GM19035 (cell line): ENCODE data around the gene FUT7.

Experiments
- ATAC-seq: cut with Tn5 transposase; IDR thresholded peaks from one replicate; pipeline ENCODE4 v1.9.1; 2021; ENCODE audit not compliant: unreplicated experiment

The FUT7 gene

GRCh38 chr9:137050570-137050969 is 18.7 kb upstream of the FUT7 start:
- ATAC-seq, result no peak

DNA sequence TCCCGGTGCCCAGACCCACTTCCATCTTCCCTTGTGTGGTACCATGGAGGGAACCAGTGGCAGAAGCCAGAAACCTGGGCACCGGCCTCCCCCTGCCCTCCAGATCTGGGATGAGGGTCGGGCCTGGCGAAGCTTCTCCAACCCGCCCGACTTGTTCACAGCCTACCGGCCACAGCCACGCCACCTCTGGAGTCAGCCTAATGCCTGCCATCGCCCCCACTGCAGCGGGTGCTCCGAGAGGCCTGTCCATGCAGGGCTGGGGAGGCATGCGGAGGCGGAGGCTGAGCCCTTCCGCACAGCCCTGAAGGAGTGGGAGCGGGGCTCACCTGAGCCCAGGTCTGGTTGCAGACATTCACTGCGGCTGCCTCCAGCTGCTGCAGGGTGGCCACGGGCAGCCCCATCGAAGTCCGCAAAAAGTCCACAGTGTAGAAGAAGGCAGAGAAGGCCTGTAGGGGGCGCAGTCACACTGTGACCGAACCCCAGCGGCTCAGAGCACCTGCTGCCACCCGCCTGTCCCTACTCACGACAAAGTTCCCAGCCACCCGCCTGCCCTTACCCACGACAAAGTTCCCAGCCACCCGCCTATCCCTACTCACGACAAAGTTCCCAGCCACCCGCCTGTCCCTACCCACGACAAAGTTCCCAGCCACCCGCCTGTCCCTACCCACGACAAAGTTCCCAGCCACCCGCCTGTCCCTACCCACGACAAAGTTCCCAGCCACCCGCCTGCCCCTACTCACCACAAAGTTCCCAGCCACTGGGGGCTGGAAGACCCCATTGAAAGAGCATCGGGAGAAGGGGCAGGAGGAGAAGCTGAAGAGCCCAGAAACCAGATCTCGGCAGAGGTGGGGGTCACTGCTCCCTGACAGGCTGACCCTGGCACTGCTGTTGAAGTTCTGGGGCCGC is 17.9 kb upstream of the FUT7 start:
- ATAC-seq, result no peak

- ATAC-seq, result no peak
Measured at GRCh38 chr9:137048655-137049543, 17.0 kb upstream of the FUT7 start.

DNA sequence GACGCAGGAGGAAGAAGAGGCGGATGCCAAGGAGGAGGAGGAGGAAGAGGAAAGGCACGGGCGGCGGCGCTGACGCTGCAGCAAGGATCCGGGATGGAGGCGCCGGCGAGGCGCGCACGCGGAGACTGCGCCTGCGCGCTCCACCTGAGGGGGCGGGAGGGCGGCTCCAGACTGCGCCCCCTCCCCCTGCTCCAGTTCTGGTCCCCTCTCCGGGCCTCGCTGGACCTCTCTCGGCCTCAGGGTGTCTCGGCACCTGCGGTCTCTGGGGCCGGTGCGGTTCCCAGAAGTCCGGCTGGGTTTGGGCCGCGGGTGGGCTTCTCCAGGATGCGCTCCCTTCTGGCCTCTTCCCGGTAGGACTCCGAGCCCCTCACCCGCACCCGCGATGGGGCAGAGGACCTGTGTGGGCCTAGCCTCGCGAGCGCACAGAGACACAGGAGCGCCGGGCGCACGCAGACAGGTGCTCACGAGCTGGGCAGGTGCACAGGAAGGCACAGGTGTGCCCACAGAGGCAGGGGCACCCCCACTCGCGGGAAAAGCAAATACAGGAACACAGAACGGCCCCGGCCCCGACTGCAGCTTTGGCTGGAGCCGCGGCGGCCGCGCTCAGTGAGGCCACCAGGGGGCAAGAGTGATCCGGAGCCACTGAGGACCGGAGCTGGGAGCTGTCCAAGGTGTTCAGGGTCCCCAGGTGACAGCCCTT is 14.3 kb upstream of the FUT7 start, which contains the start of gene NPDC1:
Gene NPDC1 (minus strand): TSS at position 90 of the 700 bp plus-strand sequence. CDS start 188 bp downstream, outside the sequence.
- ATAC-seq, result no peak

GRCh38 chr9:137045294-137046087 is 13.6 kb upstream of the FUT7 start:
- no peak for ATAC-seq

- ATAC-seq, result no peak
Measured at GRCh38 chr9:137044502-137045177, 12.8 kb upstream of the FUT7 start.

DNA sequence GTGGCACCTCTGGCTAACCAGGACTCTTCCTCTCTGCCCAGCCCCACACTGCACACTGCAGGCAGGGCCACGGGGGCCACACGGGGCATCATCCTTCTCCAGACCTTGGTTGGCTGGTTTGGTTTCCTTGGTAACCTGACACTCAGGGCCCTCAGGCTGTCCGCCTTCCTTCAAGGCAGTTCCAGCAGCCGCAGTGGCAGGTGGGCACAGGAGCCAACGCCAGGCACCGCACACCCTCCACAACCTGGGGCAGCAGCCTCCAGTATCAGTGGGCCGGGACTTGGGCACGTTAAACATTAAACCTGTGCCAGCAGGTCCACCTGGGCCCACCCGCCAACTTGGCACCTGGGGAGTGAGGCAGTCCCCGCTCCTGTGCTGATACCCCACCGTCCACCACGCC is 12.1 kb upstream of the FUT7 start:
- ATAC-seq, result no peak

- no peak for ATAC-seq
Measured at GRCh38 chr9:137042751-137043727, 11.2 kb upstream of the FUT7 start.

- no peak for ATAC-seq
Measured at GRCh38 chr9:137041124-137041523, 9.2 kb upstream of the FUT7 start.

GRCh38 chr9:137040568-137040967 is 8.7 kb upstream of the FUT7 start:
- ATAC-seq, result no peak

DNA sequence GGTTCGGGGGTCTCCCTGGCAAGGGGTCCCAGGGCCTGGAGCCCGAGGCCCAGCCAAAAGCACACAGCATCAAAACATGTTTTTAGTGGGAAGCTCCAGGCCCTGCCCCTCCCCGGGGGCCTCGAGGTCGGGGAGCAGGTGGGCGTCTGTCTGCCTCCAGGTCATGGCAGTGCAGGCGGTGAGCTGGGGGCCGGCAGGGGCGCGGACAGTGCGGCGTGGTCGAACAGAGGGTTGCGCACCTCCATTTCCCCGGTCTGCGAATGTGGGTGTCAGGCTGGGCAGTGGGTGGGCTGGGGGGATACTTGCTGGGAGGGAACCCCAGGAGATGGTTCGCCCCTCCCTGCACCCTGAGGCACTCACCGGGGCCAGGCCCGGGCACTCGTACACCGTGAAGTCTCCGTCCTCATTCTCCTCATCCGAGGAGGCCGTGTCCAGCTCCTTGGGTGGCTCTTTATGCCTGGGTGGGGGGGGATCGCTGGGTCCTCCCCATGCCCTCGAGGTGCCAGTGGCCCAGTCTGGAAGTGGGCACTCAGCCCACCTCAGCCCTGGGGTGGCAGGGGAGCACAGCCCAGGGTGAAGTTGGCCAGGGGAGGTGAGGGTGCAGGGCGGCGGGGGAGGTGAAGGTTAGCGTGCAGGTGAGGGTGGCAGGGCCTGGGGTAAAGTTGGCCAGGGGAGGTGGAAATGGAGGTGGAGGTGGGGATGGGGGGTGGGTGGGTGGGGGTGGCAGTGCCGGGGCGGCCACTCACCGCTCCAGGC is 7.9 kb upstream of the FUT7 start:
- ATAC-seq, result no peak

GRCh38 chr9:137038916-137039315 is 7.0 kb upstream of the FUT7 start:
- no peak for ATAC-seq

DNA sequence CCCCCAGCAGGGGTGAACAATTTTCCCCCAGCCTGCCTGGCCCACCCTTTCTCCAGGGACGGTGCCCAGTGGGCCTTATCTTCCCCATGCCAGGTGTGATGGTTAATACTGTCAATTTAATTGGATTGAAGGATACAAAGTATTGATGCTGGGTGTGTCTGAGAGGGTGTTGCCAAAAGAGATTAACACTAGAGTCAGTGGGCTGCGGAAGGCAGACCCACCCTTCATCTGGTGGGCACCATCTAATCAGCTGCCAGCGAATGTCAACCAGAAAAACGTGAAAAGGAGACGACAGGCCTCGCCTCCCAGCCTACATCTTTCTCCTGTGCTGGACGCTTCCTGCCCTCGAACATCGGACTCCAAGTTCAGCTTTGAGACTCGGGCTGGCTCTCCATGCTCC is 5.6 kb upstream of the FUT7 start:
- no peak for ATAC-seq

- ATAC-seq, result no peak
Measured at GRCh38 chr9:137037035-137037434, 5.1 kb upstream of the FUT7 start.

- ATAC-seq, result no peak
Measured at GRCh38 chr9:137035937-137036336, 4.0 kb upstream of the FUT7 start.

- ATAC-seq, result no peak
Measured at GRCh38 chr9:137035507-137035834, 3.6 kb upstream of the FUT7 start.

- peak; percentile 56 for ATAC-seq
Measured at GRCh38 chr9:137034709-137035506, 3.0 kb upstream of the FUT7 start.
